Erythroblast (primary cell): ENCODE results near the gene CD300LD.

Experiments used
- DNase-seq, 2 experiments: peaks; one replicate each; lab custom pipeline; 2025; lab: John Stamatoyannopoulos, UW
- GATA1 ChIP-seq: IDR thresholded peaks from 2 replicates; pipeline ENCODE4 v1.6.1; 2011; ENCODE audit warnings: low read depth, mild to moderate bottlenecking, control low read depth, low read length, moderate library complexity
- POLR2A ChIP-seq: IDR thresholded peaks from 2 replicates; pipeline ENCODE4 v1.6.1; 2011; ENCODE audit warnings: mild to moderate bottlenecking, low read length

CD300LD gene

GRCh38 chr17:74539281-74539820, 52.7 kb downstream of the CD300LD start:
- DNase-seq, result no peak
- TF ChIP-seq GATA1, result no peak
- TF ChIP-seq POLR2A, result no peak

- DNase-seq, result no peak
- no peak for TF ChIP-seq POLR2A
- TF ChIP-seq GATA1, result no peak
These were observed 55.2 kb downstream of the CD300LD start for GRCh38 chr17:74536890-74537289.

- TF ChIP-seq POLR2A (no peak), GATA1 (no peak)
- no peak for DNase-seq
These were observed 60.0 kb downstream of the CD300LD start for GRCh38 chr17:74532115-74532514.

- no peak for DNase-seq
- TF ChIP-seq GATA1 (no peak), POLR2A (no peak)
These were observed 60.8 kb downstream of the CD300LD start, which contains the start of gene CD300LB for GRCh38 chr17:74531231-74531761. Gene CD300LB, minus strand, starts transcription at chr17:74531475. Its CDS starts 125 bp downstream, at chr17:74531350.

- TF ChIP-seq GATA1 (no peak), POLR2A (no peak)
These were observed 61.3 kb downstream of the CD300LD start for GRCh38 chr17:74530831-74531150.

More at GRCh38 chr17:74530831-74531150, 61.3 kb downstream of the CD300LD start:
- no peak for DNase-seq
